ENCODE measurements around the gene SIVA1.
"Not testable (repeated sequence)": the region's sequence is repeated elsewhere in the genome, so short reads cannot be mapped to it uniquely, and the experiment has no call there.

The SIVA1 gene

GRCh38 chr14:104734601-104734990 is 18.4 kb upstream of the SIVA1 start:
- no peak for DNase-seq (ENCODE audit: low read depth in 2 of 2)

DNA sequence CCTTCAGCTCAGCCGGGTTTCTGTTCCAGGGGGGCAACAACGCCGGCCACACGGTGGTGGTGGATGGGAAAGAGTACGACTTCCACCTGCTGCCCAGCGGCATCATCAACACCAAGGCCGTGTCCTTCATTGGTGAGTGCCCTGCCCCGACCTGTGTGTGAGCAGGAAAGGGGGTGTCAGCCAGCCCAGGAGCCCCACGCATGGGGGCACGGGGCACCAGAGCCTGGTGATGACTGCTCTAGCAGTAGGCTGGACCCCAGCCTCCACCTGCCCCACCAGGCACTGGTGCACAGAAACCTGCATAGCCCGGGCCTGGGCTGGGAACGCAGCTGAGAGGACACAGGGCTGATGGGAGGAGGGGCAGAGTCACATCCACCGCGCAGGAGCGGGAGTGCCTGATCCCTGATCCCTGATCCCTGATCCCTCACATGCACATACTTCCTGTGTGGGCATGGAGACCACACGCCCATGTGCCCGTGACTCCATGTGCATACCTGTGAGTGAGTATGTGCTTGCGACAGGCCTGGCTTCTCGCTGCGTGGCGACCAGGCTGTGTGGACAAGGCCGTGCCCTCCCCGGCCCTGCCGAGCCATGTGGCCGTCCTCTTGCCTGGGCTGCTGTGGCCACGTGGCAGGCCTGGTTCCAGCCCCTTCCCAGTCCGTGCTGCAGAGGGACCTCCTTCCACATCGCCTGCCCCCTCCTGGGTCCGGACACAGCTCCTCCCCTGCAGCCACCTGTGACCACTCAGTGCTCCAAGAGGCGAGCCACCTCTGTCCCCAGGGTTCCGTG is 17.8 kb upstream of the SIVA1 start:
- no peak for DNase-seq (ENCODE audit: low read depth in 2 of 2)

DNA sequence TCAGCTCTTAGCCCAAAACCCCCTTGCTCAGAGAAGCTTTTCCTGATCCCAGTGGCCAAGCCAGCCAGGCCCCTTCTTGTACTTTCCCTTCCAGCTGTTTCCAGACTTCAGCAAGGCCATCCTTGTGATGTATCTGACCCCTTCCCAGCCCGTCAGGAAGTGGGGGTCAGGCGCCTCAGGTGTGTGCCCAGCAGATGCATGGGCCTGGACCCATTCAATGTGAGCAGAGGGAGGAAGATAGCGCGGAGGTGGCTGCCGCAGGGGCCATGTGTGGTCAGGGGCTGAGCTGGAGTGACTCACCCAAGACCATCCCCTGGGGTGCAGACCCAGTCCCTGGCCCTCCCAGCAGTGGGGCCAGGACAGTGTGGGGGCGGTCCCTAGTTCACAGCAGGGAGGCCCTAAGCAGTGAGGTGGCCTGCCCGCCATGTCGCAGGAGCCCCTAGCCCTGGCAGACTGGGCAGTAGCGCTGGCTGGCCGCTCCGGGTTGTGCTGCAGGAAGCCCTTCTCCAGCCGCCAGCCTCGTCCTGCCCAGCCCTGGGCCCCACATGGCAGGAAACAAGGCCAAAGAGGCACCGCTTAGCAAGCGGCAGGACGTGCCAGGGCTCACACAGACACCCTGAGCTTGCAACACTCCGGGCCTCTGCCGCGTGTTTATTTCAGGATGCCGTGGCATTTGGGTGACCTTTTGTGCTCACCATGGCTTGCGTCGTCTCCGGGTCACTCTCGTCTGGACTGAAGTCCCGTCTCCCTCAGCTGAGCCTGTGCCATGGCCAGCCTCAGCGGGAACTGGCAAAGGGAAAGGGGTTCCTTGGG is 16.9 kb upstream of the SIVA1 start:
- DNase-seq (ENCODE audit: low read depth in 2 of 2), result no peak

DNA sequence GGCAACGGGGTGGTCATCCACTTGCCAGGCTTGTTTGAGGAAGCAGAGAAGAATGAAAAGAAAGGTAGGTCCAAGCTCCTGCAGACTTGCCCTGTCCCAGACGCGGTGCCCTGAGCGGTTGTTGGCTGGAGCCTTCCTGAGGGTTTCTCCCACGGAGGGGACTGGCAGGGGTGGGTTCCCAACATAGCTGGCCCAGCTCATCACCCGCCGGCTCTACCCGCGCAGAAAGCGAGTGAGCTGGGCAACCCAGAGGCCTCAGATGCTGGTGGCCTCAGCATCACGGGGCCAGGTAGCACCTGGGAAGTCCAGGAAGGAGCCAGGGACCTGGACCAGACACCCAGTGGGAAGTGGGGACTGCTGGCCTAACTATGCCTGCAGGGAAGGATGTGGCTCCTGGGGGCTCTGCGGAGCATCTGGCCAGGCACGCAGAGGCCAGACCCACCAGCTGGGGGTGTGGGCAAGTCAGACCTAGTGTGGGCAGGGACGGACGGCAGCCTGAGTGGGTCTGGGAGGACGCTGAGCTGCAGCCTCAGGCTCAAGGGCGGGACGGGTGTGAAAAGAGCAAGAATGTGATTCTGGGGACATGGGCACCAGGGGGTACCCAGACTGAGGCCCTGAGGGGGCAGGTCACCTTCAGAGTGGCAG is 14.4 kb upstream of the SIVA1 start:
- DNase-seq (ENCODE audit: low read depth in 2 of 2), result no peak

GRCh38 chr14:104739026-104739425 is 13.9 kb upstream of the SIVA1 start:
- no peak for DNase-seq (ENCODE audit: low read depth in 2 of 2)

GRCh38 chr14:104739546-104740516 is 13.1 kb upstream of the SIVA1 start:
- no peak for DNase-seq (ENCODE audit: low read depth in 2 of 2)

GRCh38 chr14:104741108-104741802 is 11.7 kb upstream of the SIVA1 start:
- no peak for DNase-seq (ENCODE audit: low read depth in 2 of 2)

DNA sequence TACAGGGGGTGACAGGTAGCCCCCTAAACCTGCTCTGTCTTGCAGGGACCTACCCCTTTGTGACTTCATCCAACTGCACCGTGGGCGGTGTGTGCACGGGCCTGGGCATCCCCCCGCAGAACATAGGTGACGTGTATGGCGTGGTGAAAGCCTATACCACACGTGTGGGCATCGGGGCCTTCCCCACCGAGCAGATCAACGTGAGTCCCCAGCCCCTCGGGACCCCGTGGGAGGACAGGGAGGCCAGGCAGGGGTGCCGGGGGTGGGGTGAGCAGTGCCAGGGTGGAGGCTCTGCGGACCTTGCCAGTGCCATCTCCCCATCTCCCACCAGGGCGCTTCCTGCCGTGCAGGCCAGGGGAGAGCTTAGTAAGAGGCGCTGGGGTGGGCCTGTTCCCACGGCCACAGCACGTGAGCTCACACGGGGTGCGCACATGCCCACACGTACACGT is 11.1 kb upstream of the SIVA1 start:
- no peak for DNase-seq (ENCODE audit: low read depth in 2 of 2)

DNA sequence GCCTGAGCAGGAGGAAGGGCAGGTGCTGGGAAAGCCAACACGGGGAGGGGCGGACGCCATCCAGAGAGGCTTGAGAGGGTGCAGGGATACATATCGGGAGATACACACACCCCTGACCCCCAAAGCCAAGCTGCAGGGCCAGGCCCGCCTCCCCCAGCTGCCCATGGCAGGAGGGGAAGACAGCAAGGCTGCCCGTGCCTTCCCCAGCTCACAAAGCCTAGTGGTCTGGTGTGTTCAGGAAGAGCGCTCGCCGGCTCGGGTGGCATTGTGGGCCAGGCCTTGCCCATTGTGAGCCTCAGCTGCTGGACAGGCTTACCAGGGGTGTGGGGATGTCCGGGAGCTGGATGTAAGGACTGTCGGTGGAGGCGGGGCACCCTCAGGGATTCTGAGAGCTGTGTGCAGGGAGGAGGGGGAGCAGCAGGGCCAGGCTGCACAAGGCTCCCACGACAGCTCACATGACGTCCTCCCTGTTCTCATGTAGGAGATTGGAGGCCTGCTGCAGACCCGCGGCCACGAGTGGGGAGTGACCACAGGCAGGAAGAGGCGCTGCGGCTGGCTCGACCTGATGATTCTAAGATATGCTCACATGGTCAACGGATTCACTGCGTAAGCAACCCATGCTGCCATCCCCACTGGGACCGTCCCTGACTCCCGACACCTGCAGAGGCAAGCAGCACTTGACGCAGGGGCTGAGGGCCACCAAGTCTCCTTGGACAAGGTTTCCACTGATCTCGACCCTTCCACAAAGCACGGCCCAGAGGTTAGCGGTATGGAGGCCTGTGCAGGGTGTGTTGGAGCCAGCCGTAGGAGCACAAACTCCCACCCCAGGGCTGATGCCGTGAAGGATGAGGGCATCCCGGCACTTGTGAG is 10.1 kb upstream of the SIVA1 start:
- no peak for DNase-seq (ENCODE audit: low read depth in 2 of 2)

DNA sequence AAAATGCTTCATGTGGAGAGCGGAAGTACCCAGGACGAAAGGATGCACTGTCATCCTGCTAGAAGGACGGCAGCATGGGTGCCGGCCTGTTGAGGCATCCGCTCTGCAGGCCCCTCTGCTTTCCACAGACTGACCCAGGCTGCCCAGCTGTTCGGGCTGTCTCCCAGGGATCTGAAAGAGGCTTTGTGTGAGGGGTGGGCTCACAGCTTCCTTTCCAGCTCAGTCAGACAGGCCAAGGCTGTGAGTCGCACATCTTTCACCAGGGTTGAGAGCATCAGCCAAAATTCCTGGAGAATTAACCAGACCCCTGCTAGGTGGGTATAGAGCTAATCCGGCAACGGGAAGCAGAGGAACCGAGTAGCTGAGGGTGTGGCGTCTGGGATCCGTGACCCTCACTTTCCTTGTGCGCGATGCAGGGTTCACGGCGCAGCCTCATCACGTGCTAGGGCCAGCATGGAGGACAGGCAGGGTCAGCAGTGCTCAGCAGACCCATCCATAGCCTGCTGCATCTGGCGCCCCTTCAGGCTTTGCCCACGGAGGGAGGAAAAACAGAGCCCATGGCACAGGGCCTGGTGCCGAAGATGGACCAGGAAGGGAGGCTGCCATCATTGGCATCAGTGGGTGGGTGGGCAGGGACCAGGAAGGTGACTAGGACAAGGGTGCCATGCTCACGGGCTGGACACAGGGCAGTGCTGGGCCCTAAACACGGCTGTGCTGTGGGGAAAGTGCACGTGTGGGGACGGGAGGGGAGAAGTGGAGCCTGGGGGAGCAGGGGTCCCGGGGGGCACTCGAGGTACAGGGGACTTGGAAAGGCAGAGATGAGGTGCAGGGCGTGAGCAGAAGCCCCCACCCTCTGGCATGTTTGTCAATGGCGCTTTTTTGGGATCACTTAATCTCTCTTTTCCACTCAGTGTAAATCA is 9.2 kb upstream of the SIVA1 start:
- DNase-seq (ENCODE audit: low read depth in 2 of 2), result no peak

- DNase-seq (ENCODE audit: low read depth in 2 of 2), result no peak
These were observed 8.5 kb upstream of the SIVA1 start for GRCh38 chr14:104744484-104744883.

DNA sequence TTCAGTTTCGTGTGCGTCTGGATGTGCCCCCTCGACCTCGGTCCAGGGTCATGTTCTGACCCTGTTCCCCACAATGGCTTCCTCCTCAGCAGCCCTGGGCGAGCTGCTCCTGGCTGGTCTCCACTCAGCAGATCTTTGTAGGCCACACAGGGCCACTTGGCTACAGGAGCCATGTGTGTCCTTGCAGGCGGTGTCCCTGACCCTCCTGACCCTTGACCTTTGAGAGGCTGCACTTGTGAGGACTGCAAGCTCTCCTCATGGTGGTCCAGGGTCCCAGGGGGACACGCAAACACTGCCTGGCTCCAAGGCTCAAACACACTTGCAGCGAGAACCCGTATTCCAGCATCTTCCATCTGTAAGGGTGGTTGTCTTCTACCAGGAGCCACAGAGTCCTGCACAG is 7.5 kb upstream of the SIVA1 start:
- no peak for DNase-seq (ENCODE audit: low read depth in 2 of 2)

DNA sequence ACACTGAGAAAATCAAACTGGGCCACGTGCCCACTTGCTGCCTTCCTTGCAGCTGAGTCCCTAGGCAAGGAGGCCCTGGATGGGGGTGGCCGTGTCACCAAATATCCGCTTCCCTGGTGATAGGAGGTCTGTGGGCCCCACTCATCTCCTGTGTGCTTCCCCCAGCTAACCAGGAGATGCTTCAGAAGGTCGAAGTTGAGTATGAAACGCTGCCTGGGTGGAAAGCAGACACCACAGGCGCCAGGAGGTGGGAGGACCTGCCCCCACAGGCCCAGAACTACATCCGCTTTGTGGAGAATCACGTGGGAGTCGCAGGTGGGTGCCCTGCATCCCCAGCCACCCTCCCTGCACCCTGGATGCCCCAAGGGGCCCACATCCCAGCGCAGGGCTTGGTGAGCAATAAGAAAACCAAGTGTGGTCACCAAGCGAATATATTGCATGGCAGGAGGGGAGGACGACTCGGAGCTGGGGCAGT is 6.8 kb upstream of the SIVA1 start:
- no peak for DNase-seq (ENCODE audit: low read depth in 2 of 2)

DNA sequence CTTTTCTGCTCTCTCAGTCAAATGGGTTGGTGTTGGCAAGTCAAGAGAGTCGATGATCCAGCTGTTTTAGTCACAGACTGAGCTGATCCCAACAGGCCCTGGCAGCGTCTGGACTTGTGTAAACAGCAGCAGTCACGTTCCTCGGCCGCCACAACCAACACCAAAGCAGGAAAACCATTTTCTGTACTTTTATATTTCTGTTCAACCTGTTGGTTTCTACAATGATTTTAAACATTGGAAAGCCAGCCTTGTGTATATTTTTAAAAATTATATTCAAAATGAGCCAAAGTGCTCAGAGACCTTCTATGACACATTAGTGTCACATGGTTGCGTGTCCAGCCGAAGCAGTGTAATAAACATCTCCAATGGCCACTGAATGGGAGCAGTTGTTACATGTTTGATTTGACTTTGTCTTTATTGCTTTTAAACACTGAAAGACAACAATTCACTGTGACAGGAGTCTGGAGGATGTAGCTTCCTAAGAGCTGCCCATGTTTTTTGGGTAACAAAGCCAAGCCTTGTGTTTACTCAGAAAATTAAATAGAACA is 5.9 kb upstream of the SIVA1 start:
- no peak for DNase-seq (ENCODE audit: low read depth in 2 of 2)

GRCh38 chr14:104747876-104748275 is 5.1 kb upstream of the SIVA1 start:
- no peak for DNase-seq (ENCODE audit: low read depth in 2 of 2)

- no peak for DNase-seq (ENCODE audit: low read depth in 2 of 2)
These were observed 3.8 kb upstream of the SIVA1 start for GRCh38 chr14:104749111-104749649.

DNA sequence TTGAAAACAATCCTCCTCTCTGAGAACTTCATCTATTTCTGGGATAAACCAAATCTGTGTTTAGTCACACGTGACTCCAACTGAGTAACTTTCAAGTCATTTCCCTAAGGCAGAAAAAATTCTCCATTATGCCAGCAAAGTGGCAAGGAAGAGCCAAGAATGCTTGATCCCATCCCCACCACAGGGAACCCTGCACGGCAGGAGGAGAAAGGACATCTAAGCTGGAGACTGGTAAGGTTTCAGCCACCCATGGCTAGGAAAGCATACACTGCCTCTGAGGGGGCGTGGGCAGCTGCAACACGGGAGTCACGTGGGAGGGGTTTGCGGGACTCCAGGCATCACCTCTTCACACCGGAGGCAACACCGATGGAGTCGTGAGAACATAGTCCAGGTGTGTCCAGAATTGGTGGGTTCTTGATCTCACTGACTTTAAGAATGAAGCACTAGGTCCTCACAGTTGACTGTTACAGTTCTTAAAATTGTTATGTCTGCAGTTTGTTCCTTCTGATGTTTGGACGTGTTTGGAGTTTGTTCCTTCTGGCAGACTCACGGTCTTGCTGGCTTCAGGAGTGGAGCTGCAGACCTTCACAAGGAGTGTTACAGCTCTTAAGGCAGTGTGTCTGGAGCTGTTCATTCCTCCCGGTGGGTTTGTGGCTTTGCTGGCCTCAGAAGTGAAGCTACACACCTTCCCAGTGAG is 2.7 kb upstream of the SIVA1 start:
- DNase-seq (ENCODE audit: low read depth in 2 of 2), result no peak

- DNase-seq (ENCODE audit: low read depth in 2 of 2), result not testable (repeated sequence)
These were observed 2.2 kb upstream of the SIVA1 start for GRCh38 chr14:104750753-104751057.
